MM.1S (cell line): ENCODE results near the gene EXOC4.
"Not testable (repeated sequence)": the region's sequence is repeated elsewhere in the genome, so short reads cannot be mapped to it uniquely, and the experiment has no call there.

Experiments used
- DNase-seq: peaks from one replicate; pipeline ENCODE4 v3.0.0-alpha.2; 2015
- H2AFZ ChIP-seq: fragments of 300-600 bp; sonication (generic); 2 replicates; pipeline ENCODE4 v1.6.0; 2016; ENCODE audit warnings: antibody characterized with exemption, low read length
- H3F3A ChIP-seq: fragments of 300-600 bp; sonication (generic); 2 replicates; pipeline ENCODE4 v1.6.1; 2016; ENCODE audit warnings: mild to moderate bottlenecking, antibody characterized with exemption, low read length, moderate library complexity, mixed read lengths; ENCODE audit not compliant: insufficient read depth
- H3K27ac ChIP-seq: fragments of 300-600 bp; sonication (generic); 2 replicates; pipeline ENCODE4 v1.5.1; 2016; ENCODE audit warnings: mild to moderate bottlenecking, low read length
- H3K27me3 ChIP-seq: fragments of 300-600 bp; sonication (generic); replicated peaks from 2 replicates; pipeline ENCODE4 v1.6.0; 2016; ENCODE audit warnings: low read length; ENCODE audit not compliant: insufficient read depth
- H3K36me3 ChIP-seq: fragments of 300-600 bp; sonication (generic); replicated peaks from 2 replicates; pipeline ENCODE4 v1.6.1; 2016; ENCODE audit warnings: mild to moderate bottlenecking, low read length, mixed read lengths; ENCODE audit not compliant: insufficient read depth
- H3K4me1 ChIP-seq: fragments of 300-600 bp; sonication (generic); 2 replicates; pipeline ENCODE4 v1.6.1; 2016; ENCODE audit warnings: low read length, mixed read lengths
- H3K4me2 ChIP-seq: fragments of 300-600 bp; sonication (generic); 2 replicates; pipeline ENCODE4 v1.6.0; 2016; ENCODE audit warnings: low read depth, low read length
- H3K4me3 ChIP-seq: fragments of 300-600 bp; sonication (generic); 2 replicates; pipeline ENCODE4 v1.5.1; 2016; ENCODE audit warnings: low read length, mixed read lengths
- H3K79me2 ChIP-seq: fragments of 300-600 bp; sonication (generic); 2 replicates; pipeline ENCODE4 v1.6.1; 2016; ENCODE audit warnings: mixed run types, low read length, mixed read lengths
- H3K9ac ChIP-seq: fragments of 300-600 bp; sonication (generic); 2 replicates; pipeline ENCODE4 v1.6.1; 2016; ENCODE audit warnings: low read length, mixed read lengths
- H3K9me2 ChIP-seq: fragments of 300-600 bp; sonication (generic); replicated peaks from 2 replicates; pipeline ENCODE4 v1.6.1; 2016; ENCODE audit warnings: mild to moderate bottlenecking, low read length, mixed read lengths; ENCODE audit not compliant: insufficient read depth
- H3K9me3 ChIP-seq: fragments of 300-600 bp; sonication (generic); replicated peaks from 2 replicates; pipeline ENCODE4 v1.6.1; 2016; ENCODE audit warnings: mild to moderate bottlenecking, low read length, mixed read lengths; ENCODE audit not compliant: insufficient read depth
- H4K20me1 ChIP-seq: fragments of 300-600 bp; sonication (generic); 2 replicates; pipeline ENCODE4 v1.6.1; 2016; ENCODE audit warnings: mild to moderate bottlenecking, low read length, moderate library complexity, mixed read lengths; ENCODE audit not compliant: insufficient read depth
- CTCF ChIP-seq: fragments of 300-600 bp; sonication (generic); IDR thresholded peaks from 2 replicates; pipeline ENCODE4 v1.5.1; 2016; ENCODE audit warnings: antibody characterized with exemption, low read length, mixed read lengths
- EZH2 ChIP-seq: fragments of 300-600 bp; sonication (generic); optimal IDR thresholded peaks from 2 replicates; pipeline ENCODE3; 2017; ENCODE audit warnings: low read depth, mild to moderate bottlenecking, antibody characterized with exemption, low read length, mixed read lengths
- EZH2phosphoT487 ChIP-seq: fragments of 300-600 bp; sonication (generic); IDR thresholded peaks from 2 replicates; pipeline ENCODE4 v1.6.1; 2018; ENCODE audit warnings: antibody characterized with exemption, low read length

Gene EXOC4

GRCh38 chr7:133904776-133905175 lies 651.9 kb downstream of the EXOC4 start:
- Histone ChIP-seq H3K4me2 (no peak overlapping the region), H3K79me2 (no peaks in the 10 kb centered on the region), H2AFZ (no peak overlapping the region), H3K27ac (no peak overlapping the region), H3K36me3 (no peaks in the 10 kb centered on the region), H3K9ac (no peak overlapping the region), H3F3A (no peaks in the 10 kb centered on the region), H3K9me3 (no peaks in the 10 kb centered on the region), H4K20me1 (no peaks in the 10 kb centered on the region), H3K4me1 (no peaks in the 10 kb centered on the region), H3K27me3 (no peaks in the 10 kb centered on the region), H3K9me2 (no peaks in the 10 kb centered on the region), H3K4me3 (no peak overlapping the region)
- no peak for DNase-seq
- TF ChIP-seq EZH2phosphoT487: no peak
- no peak for TF ChIP-seq CTCF
- TF ChIP-seq EZH2: no peak

GRCh38 chr7:133906553-133906952 lies 653.7 kb downstream of the EXOC4 start:
- H4K20me1 ChIP-seq, H3K27ac ChIP-seq, H3K79me2 ChIP-seq, H3K27me3 ChIP-seq, H3K36me3 ChIP-seq, H3K9me2 ChIP-seq, H2AFZ ChIP-seq, DNase-seq, H3K4me2 ChIP-seq, H3K9me3 ChIP-seq, H3K4me1 ChIP-seq, H3K9ac ChIP-seq, H3F3A ChIP-seq, H3K4me3 ChIP-seq: not testable (repeated sequence)

- H3K4me1 ChIP-seq: no peaks in the 10 kb centered on the region
- no peak overlapping the region for H3K27ac ChIP-seq
- no peak overlapping the region for H2AFZ ChIP-seq
- no peaks in the 10 kb centered on the region for H3K79me2 ChIP-seq
- no peaks in the 10 kb centered on the region for H4K20me1 ChIP-seq
- H3K36me3 ChIP-seq: no peaks in the 10 kb centered on the region
- no peaks in the 10 kb centered on the region for H3F3A ChIP-seq
- no peak overlapping the region for H3K4me3 ChIP-seq
- no peak for TF ChIP-seq CTCF
- TF ChIP-seq EZH2phosphoT487: no peak
- no peak for TF ChIP-seq EZH2
- H3K9ac ChIP-seq: no peak overlapping the region
- H3K9me3 ChIP-seq: no peaks in the 10 kb centered on the region
- no peak overlapping the region for H3K4me2 ChIP-seq
- DNase-seq: no peak
- H3K27me3 ChIP-seq: no peaks in the 10 kb centered on the region
- no peaks in the 10 kb centered on the region for H3K9me2 ChIP-seq
Observed at GRCh38 chr7:133910761-133911160, 657.9 kb downstream of the EXOC4 start.

GRCh38 chr7:133911724-133912123 lies 658.8 kb downstream of the EXOC4 start:
- Histone ChIP-seq H3K9me3 (no peaks in the 10 kb centered on the region), H3K4me1 (no peaks in the 10 kb centered on the region), H3K27ac (no peak overlapping the region), H3K4me3 (no peak overlapping the region), H3F3A (no peaks in the 10 kb centered on the region), H3K9ac (no peak overlapping the region), H3K9me2 (no peaks in the 10 kb centered on the region), H3K36me3 (no peaks in the 10 kb centered on the region), H3K27me3 (no peaks in the 10 kb centered on the region), H3K79me2 (no peaks in the 10 kb centered on the region), H2AFZ (no peak overlapping the region), H4K20me1 (no peaks in the 10 kb centered on the region), H3K4me2 (no peak overlapping the region)
- no peak for DNase-seq
- TF ChIP-seq EZH2phosphoT487 (no peak), CTCF (no peak), EZH2 (no peak)
